Neuronal stem cell (in vitro differentiated cells): ENCODE data around the gene PCDHGA6.
"Not testable (repeated sequence)": the region's sequence is repeated elsewhere in the genome, so short reads cannot be mapped to it uniquely, and the experiment has no call there.

ENCODE experiments used
- DNase-seq: peaks from one replicate; pipeline ENCODE4 v3.0.0-alpha.2; 2013; ENCODE audit warnings: low spot score
- H2AFZ ChIP-seq: one replicate; pipeline ENCODE4 v1.6.1; 2013; ENCODE audit warnings: mild to moderate bottlenecking, low read length, inconsistent platforms
- H2AK5ac ChIP-seq: 2 replicates; pipeline ENCODE4 v1.6.1; 2013; ENCODE audit warnings: low read depth, mild to moderate bottlenecking, inconsistent platforms, low read length, moderate library complexity, mixed read lengths
- H2BK120ac ChIP-seq: 2 replicates; pipeline ENCODE4 v1.6.1; 2013; ENCODE audit warnings: low read depth, mild to moderate bottlenecking, inconsistent platforms, low read length, moderate library complexity, mixed read lengths
- H2BK12ac ChIP-seq: one replicate; pipeline ENCODE4 v1.6.1; 2013; ENCODE audit warnings: low read length, inconsistent platforms
- H2BK15ac ChIP-seq: 2 replicates; pipeline ENCODE4 v1.6.1; 2013; ENCODE audit warnings: mild to moderate bottlenecking, low read length, inconsistent platforms, mixed read lengths
- H2BK5ac ChIP-seq: one replicate; pipeline ENCODE4 v1.6.1; 2013; ENCODE audit warnings: inconsistent platforms, mild to moderate bottlenecking, low read length, moderate library complexity
- H3K14ac ChIP-seq: one replicate; pipeline ENCODE4 v1.6.1; 2013; ENCODE audit warnings: low read length, inconsistent platforms
- H3K18ac ChIP-seq: 2 replicates; pipeline ENCODE4 v1.6.1; 2013; ENCODE audit warnings: low read length, inconsistent platforms
- H3K23ac ChIP-seq: 2 replicates; pipeline ENCODE4 v1.6.1; 2013; ENCODE audit warnings: low read depth, mild to moderate bottlenecking, mixed read lengths, low read length, inconsistent platforms; ENCODE audit not compliant: poor library complexity
- H3K27ac ChIP-seq: replicated peaks from 3 replicates; pipeline ENCODE4 v1.5.1; 2013; ENCODE audit warnings: low read length, inconsistent platforms
- H3K27me3 ChIP-seq, 3 experiments: 2 replicates each; pipeline ENCODE4 v1.6.1; 2013; ENCODE audit warnings: low read length in 3 of 3, mild to moderate bottlenecking in 2 of 3, inconsistent platforms in 1 of 3, low read depth in 1 of 3, mixed read lengths in 1 of 3, moderate library complexity in 1 of 3; ENCODE audit not compliant: control insufficient read depth in 3 of 3, insufficient read depth in 3 of 3
- H3K36me3 ChIP-seq, 2 donors: replicated peaks in 1 of 2; 2 replicates each; pipeline ENCODE4 v1.6.1; 2013; ENCODE audit warnings: low read length in 2 of 2; ENCODE audit not compliant: control insufficient read depth in 2 of 2, insufficient read depth in 2 of 2
- H3K4ac ChIP-seq: 2 replicates; pipeline ENCODE4 v1.6.1; 2013; ENCODE audit warnings: inconsistent platforms, mild to moderate bottlenecking, low read length, moderate library complexity
- H3K4me1 ChIP-seq, 2 donors: 1 replicate in 1 of 2; 2 replicates in 1 of 2; pipeline ENCODE4 v1.6.1; 2013; ENCODE audit warnings: low read length in 2 of 2, low read depth in 1 of 2; ENCODE audit not compliant: control insufficient read depth in 2 of 2, insufficient read depth in 1 of 2
- H3K4me2 ChIP-seq: one replicate; pipeline ENCODE4 v1.6.1; 2013; ENCODE audit warnings: mild to moderate bottlenecking, low read length, inconsistent platforms; ENCODE audit not compliant: insufficient read depth, poor library complexity, severe bottlenecking
- H3K4me3 ChIP-seq, 2 donors: 2 replicates each; pipeline ENCODE4 v1.5.1; 2013; ENCODE audit warnings: low read length in 2 of 2, mild to moderate bottlenecking in 2 of 2, inconsistent platforms in 1 of 2, moderate library complexity in 1 of 2
- H3K79me1 ChIP-seq: one replicate; pipeline ENCODE4 v1.6.1; 2013; ENCODE audit warnings: low read depth, mild to moderate bottlenecking, inconsistent platforms, low read length, moderate library complexity
- H3K9ac ChIP-seq: one replicate; pipeline ENCODE4 v1.6.1; 2013; ENCODE audit warnings: mild to moderate bottlenecking, low read depth, low read length, inconsistent platforms; ENCODE audit not compliant: poor library complexity
- H3K9me3 ChIP-seq, 2 donors: replicated peaks in 1 of 2; 2 replicates each; pipeline versions ENCODE3 to v1.6.1; 2013; ENCODE audit warnings: low read length in 2 of 2, mild to moderate bottlenecking in 2 of 2, inconsistent platforms in 1 of 2, low read depth in 1 of 2, mixed read lengths in 1 of 2, moderate library complexity in 1 of 2; ENCODE audit not compliant: control insufficient read depth in 2 of 2, insufficient read depth in 1 of 2
- H4K8ac ChIP-seq: one replicate; pipeline ENCODE4 v1.6.1; 2013; ENCODE audit warnings: low read depth, mild to moderate bottlenecking, inconsistent platforms, low read length, moderate library complexity
- H4K91ac ChIP-seq: one replicate; pipeline ENCODE4 v1.6.1; 2013; ENCODE audit warnings: low read length, low read depth, mild to moderate bottlenecking, inconsistent platforms; ENCODE audit not compliant: poor library complexity
- WGBS, 2 donors: extraction: QIAGEN DNeasy Blood & Tissue Kit; methylation state at CpG; one replicate each; pipeline ENCODE4 v1.1.7; 2013; ENCODE audit warnings: missing lambda C conversion rate in 2 of 2, mixed read lengths in 1 of 2; ENCODE audit not compliant: insufficient read length in 2 of 2, insufficient replicate concordance in 1 of 2; ENCODE audit errors: extremely low coverage in 2 of 2; 5-methylcytosine and 5-hydroxymethylcytosine counted together

PCDHGA6 gene

DNA sequence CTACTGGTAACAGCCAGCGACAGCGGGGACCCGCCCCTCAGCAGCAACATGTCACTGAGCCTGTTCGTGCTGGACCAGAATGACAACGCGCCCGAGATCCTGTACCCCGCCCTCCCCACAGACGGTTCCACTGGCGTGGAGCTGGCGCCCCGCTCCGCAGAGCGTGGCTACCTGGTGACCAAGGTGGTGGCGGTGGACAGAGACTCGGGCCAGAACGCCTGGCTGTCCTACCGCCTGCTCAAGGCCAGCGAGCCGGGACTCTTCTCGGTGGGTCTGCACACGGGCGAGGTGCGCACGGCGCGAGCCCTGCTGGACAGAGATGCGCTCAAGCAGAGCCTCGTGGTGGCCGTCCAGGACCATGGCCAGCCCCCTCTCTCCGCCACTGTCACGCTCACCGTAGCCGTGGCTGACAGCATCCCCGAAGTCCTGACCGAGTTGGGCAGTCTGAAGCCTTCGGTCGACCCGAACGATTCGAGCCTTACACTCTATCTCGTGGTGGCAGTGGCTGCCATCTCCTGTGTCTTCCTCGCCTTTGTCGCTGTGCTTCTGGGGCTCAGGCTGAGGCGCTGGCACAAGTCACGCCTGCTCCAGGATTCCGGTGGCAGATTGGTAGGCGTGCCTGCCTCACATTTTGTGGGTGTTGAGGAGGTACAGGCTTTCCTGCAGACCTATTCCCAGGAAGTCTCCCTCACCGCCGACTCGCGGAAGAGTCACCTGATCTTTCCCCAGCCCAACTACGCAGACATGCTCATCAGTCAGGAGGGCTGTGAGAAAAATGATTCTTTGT, 20.9 kb downstream of the PCDHGA6 start:
- Histone ChIP-seq H3K18ac (peak overlapping the region; percentile 57), H3K36me3 (peaks cover 14 to 26% of the 10 kb centered on the region in 2 donors), H3K9me3 (peaks cover 37 to 82% of the 10 kb centered on the region in 2 donors), H2BK5ac (peak overlapping the region; percentile 44)
- not testable (repeated sequence) for H3K27ac ChIP-seq, H3K4me3 ChIP-seq, H2AK5ac ChIP-seq, H3K4me1 ChIP-seq, H3K23ac ChIP-seq, H3K9ac ChIP-seq, H2BK120ac ChIP-seq, H3K4me2 ChIP-seq, H3K14ac ChIP-seq, H2AFZ ChIP-seq, H2BK15ac ChIP-seq, DNase-seq, H3K4ac ChIP-seq, H4K91ac ChIP-seq, H4K8ac ChIP-seq, H3K27me3 ChIP-seq, H2BK12ac ChIP-seq, H3K79me1 ChIP-seq
- WGBS, 2 donors, result no CpG with 5 or more reads among the region's 53 CpGs

DNA sequence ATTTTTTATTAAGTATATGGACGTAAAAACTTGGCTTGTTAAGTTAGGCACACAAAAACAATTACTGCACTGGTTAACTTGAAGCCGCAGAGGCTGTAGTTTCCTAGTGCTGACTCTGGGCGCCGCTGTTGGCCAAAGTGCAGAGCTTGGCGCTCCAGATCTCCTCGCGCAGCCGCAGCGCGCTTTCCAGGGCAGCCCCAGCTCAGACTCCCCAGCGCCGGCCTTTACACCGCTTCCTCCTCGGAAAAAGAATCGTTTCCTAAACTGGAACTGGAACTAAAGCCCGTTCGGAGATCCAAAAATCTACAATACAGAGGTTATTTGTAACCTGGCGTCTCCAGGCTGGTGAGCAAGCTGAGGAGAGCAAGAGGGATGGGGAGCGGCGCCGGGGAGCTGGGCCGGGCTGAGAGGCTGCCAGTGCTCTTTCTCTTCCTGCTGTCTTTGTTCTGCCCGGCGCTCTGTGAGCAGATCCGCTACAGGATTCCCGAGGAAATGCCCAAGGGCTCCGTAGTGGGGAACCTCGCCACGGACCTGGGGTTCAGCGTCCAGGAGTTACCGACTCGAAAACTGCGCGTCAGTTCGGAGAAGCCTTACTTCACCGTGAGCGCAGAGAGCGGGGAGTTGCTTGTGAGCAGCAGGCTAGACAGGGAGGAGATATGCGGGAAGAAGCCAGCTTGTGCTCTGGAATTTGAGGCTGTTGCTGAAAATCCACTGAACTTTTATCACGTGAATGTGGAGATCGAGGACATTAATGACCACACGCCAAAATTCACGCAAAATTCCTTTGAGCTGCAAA, 24.3 kb downstream of the PCDHGA6 start, which contains the start of gene PCDHGB5:
TSS of gene PCDHGB5 (plus strand) at position 192 of the 796 bp plus-strand sequence. CDS start at position 373, 181 bp downstream.
- H4K8ac ChIP-seq, H3K18ac ChIP-seq, H3K9ac ChIP-seq, H3K27me3 ChIP-seq, H2BK120ac ChIP-seq, H2AFZ ChIP-seq, H2BK5ac ChIP-seq, H3K4me1 ChIP-seq, H3K79me1 ChIP-seq, H2BK12ac ChIP-seq, H3K23ac ChIP-seq, H2BK15ac ChIP-seq, H2AK5ac ChIP-seq, H3K14ac ChIP-seq, H4K91ac ChIP-seq, H3K4ac ChIP-seq, H3K4me2 ChIP-seq, DNase-seq, H3K27ac ChIP-seq, H3K4me3 ChIP-seq: not testable (repeated sequence)
- H3K9me3 ChIP-seq, result peaks cover 32 to 72% of the 10 kb centered on the region in 2 donors
- H3K36me3 ChIP-seq, result peaks cover 5 to 13% of the 10 kb centered on the region in 2 donors
- WGBS, 2 donors, result no CpG with 5 or more reads among the region's 43 CpGs

DNA sequence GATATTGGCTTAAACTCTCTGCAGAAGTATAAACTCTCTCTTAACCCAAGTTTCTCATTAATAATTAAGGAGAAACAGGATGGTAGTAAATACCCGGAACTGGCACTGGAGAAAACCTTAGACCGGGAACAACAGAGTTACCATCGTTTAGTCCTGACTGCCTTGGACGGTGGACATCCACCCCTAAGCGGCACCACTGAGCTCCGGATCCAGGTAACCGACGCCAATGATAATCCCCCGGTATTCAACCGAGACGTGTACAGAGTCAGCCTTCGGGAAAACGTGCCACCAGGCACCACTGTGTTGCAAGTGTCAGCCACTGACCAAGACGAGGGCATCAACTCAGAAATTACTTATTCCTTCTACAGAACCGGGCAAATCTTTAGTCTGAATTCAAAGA, 24.9 kb downstream of the PCDHGA6 start:
- Histone ChIP-seq H2BK12ac (no peak overlapping the region), H2BK15ac (no peak overlapping the region), H3K4me3 (no peak overlapping the region), H3K36me3 (peaks cover 3 to 6% of the 10 kb centered on the region in 2 donors), H3K4ac (no peak overlapping the region), H3K9ac (no peak overlapping the region), H2BK120ac (no peak overlapping the region), H2BK5ac (no peak overlapping the region), H3K4me2 (no peak overlapping the region), H4K91ac (no peak overlapping the region), H3K27me3 (no peaks in the 10 kb centered on the region), H3K14ac (no peak overlapping the region), H3K23ac (no peak overlapping the region), H3K18ac (no peak overlapping the region), H2AK5ac (no peak overlapping the region), H3K9me3 (peaks cover 31 to 72% of the 10 kb centered on the region in 2 donors), H2AFZ (no peak overlapping the region), H3K4me1 (no peaks in the 10 kb centered on the region), H4K8ac (no peak overlapping the region), H3K79me1 (peaks cover 2% of the 10 kb centered on the region), H3K27ac (no peak overlapping the region)
- no peak for DNase-seq
- no CpG with 5 or more reads among the region's 15 CpGs for WGBS, 2 donors
